ENCODE measurements around the gene OLFM2. TPM values are rescaled to one million over a fixed set of nuclear protein-coding genes. Genes with fewer than 3 reads are reported as not detected.
A peak's percentile ranks its signal among the peaks of the same experiment; 100 is the strongest.

OLFM2 gene
- total RNA-seq, 1 experiment from 2014 or later = 75.6 TPM

- H2BK15ac ChIP-seq (ENCODE audit: low read depth, low read length) = no peak overlapping the region
- WGBS (ENCODE audit: extremely low coverage, insufficient read length, low lambda C conversion rate) = no CpG with 5 or more reads among the region's 10 CpGs
- Mint-ChIP-seq H3K27ac (peak overlapping the region in 2 of 3 experiments; percentile 45 to 92; a peak in 2 of 7 replicates), H3K4me3 (no peak overlapping the region; a peak in 1 of 5 replicates), H3K36me3 (ENCODE audit: insufficient read depth in 1 of 3, low read depth in 3 of 3) (peaks cover 19 to 52% (median 49%) of the 10 kb centered on the region in 3 experiments; a peak in 6 of 7 replicates), H3K4me1 (peaks cover 0 to 2% of the 10 kb centered on the region in 2 experiments; a peak in 3 of 4 replicates), H3K9me3 (no peaks in the 10 kb centered on the region), H3K27me3 (ENCODE audit: low read depth) (no peaks in the 10 kb centered on the region)
- H2BK5ac ChIP-seq (ENCODE audit: insufficient read length, low read length) = no peak overlapping the region
- no peak overlapping the region for H2BK20ac ChIP-seq (ENCODE audit: low read depth, low read length, poor library complexity, severe bottlenecking)
- H2AK5ac ChIP-seq (ENCODE audit: insufficient read length, low read length) = no peak overlapping the region
- no peak overlapping the region for H3K4ac ChIP-seq (ENCODE audit: low read depth, low read length)
- TF ChIP-seq CTCF (conservative IDR thresholded peaks at IDR 0.05) = no peak
- DNase-seq = no peak
- H4K20me1 ChIP-seq (ENCODE audit: control insufficient read depth, insufficient read depth, insufficient read length) = no peaks in the 10 kb centered on the region
- no peak overlapping the region for H3K27ac ChIP-seq (ENCODE audit: insufficient read length, low read depth, low read length)
- no peak overlapping the region for H2BK120ac ChIP-seq (ENCODE audit: low read depth, low read length, poor library complexity, severe bottlenecking)
- H3K9me3 ChIP-seq (ENCODE audit: control insufficient read depth, low read depth, low read length) = no peaks in the 10 kb centered on the region
- no peaks in the 10 kb centered on the region for H3K79me2 ChIP-seq (ENCODE audit: insufficient read depth, low read length)
- H4K91ac ChIP-seq (ENCODE audit: insufficient read length, low read depth, low read length) = no peak overlapping the region
- H3K79me1 ChIP-seq (ENCODE audit: insufficient read depth, low read depth, low read length, poor library complexity, severe bottlenecking) = no peaks in the 10 kb centered on the region
- H3K18ac ChIP-seq (ENCODE audit: insufficient read length, low read depth, low read length) = no peak overlapping the region
- no peaks in the 10 kb centered on the region for H3K4me1 ChIP-seq (ENCODE audit: insufficient read depth, low read length)
- H4K8ac ChIP-seq (replicated peaks; ENCODE audit: insufficient read length, low read depth, low read length) = no peak overlapping the region
- H3K56ac ChIP-seq (ENCODE audit: insufficient read length, low read depth, low read length) = no peak overlapping the region
- no peaks in the 10 kb centered on the region for H3K23me2 ChIP-seq (ENCODE audit: insufficient read length, low read depth, low read length, poor library complexity, severe bottlenecking)
- H3K23ac ChIP-seq (ENCODE audit: insufficient read length, low read depth, low read length) = no peak overlapping the region
- H3K4me2 ChIP-seq (ENCODE audit: insufficient read depth, insufficient read length, low read length) = no peak overlapping the region
- no peak overlapping the region for H3K9ac ChIP-seq (ENCODE audit: extremely low read depth, insufficient read length, low read length)
- H2BK12ac ChIP-seq (ENCODE audit: insufficient read length, low read depth, low read length) = no peak overlapping the region
- no peak overlapping the region for H3K14ac ChIP-seq (ENCODE audit: insufficient read depth, low read length)
- no peaks in the 10 kb centered on the region for H3K27me3 ChIP-seq (ENCODE audit: insufficient read depth, low read length)
- H3T11ph ChIP-seq (ENCODE audit: low read length) = no peak overlapping the region
- H2AFZ ChIP-seq (ENCODE audit: low read length) = no peak overlapping the region
- no peak overlapping the region for H4K5ac ChIP-seq (ENCODE audit: insufficient read length, low read depth, low read length)
Measured at GRCh38 chr19:9857920-9858746, 78.2 kb downstream of the OLFM2 start.
